Ovary (tissue), 9 donors: ENCODE data around the gene LRCH1. TPM values are rescaled to one million over a fixed set of nuclear protein-coding genes. Genes with fewer than 3 reads are reported as not detected.

Source experiments
- DNase-seq, 5 donors: peaks; one replicate each; pipeline ENCODE4 v3.0.0-alpha.2; 2019 to 2020
- H3K27ac ChIP-seq, 2 donors: fragments of 200-600 bp; one replicate each; pipeline versions ENCODE4 v1.5.1 to v1.8.0; 2019 to 2022
- H3K27me3 ChIP-seq: fragments of 200-600 bp; one replicate; pipeline ENCODE4 v1.8.0; 2022
- H3K36me3 ChIP-seq: fragments of 200-600 bp; sonication (generic); one replicate; pipeline ENCODE4 v1.5.1; 2019
- H3K4me1 ChIP-seq: one replicate; pipeline ENCODE4 v1.8.1; 2013; ENCODE audit warnings: mild to moderate bottlenecking, moderate library complexity; ENCODE audit not compliant: insufficient read depth
- H3K4me3 ChIP-seq: fragments of 200-600 bp; sonication (generic); one replicate; pipeline ENCODE4 v1.5.1; 2017
- H3K9me3 ChIP-seq, 2 donors: fragments of 200-600 bp in 1 of 2; sonication (generic) in 1 of 2; one replicate each; pipeline versions ENCODE4 v1.5.1 to v1.8.1; 2013 to 2019; ENCODE audit warnings: mild to moderate bottlenecking in 1 of 2, moderate library complexity in 1 of 2
- CTCF ChIP-seq, 3 donors: fragments of 450-650 bp in 2 of 3; fragments of 200-600 bp in 1 of 3; IDR thresholded peaks; one replicate each; pipeline versions ENCODE4 v1.5.1 to v1.8.0; 2016 to 2022; ENCODE audit warnings: antibody characterized with exemption in 3 of 3, mild to moderate bottlenecking in 1 of 3
- EP300 ChIP-seq: sonication (generic); formaldehyde crosslinking; IDR thresholded peaks from one replicate; pipeline ENCODE4 v1.6.1; 2017; ENCODE audit warnings: antibody characterized with exemption
- POLR2A ChIP-seq: fragments of 450-650 bp; IDR thresholded peaks from one replicate; pipeline ENCODE4 v1.6.1; 2017; ENCODE audit warnings: antibody characterized with exemption, mild to moderate bottlenecking, moderate library complexity
- WGBS, 3 donors: extraction: QIAGEN DNeasy Blood & Tissue Kit in 1 of 3; methylation state at CpG; one replicate each; pipeline versions ENCODE4 v1.1.5 to v1.1.7; 2013 to 2017; 5-methylcytosine and 5-hydroxymethylcytosine counted together
- intact Hi-C, 4 donors: fragments of 100-400 bp; cut with DNase I; formaldehyde crosslinking; loops; one replicate each; pipeline versions ENCODE4 v1.11.0 to v1.15.1; 2022 to 2023
- polyA plus RNA-seq, 2 donors: library from polyadenylated mRNA; stranded (reverse); fragments of 200-250 nt in 1 of 2; fragments of 350-450 nt in 1 of 2; fragmentation: Illumina TruSeq in 1 of 2; extraction: RNeasy Lipid Tissue Mini Kit (QIAGEN cat#74804) in 1 of 2; gene quantifications; one replicate each; pipeline ENCODE4 v1.2.3, GENCODE V29; 2013 to 2014
- total RNA-seq, 7 donors: library from RNA; depleted of rRNA in 2 of 7; stranded (reverse); fragments of >200 nt in 2 of 7; fragmentation: NEBNext Ultra II Directional in 3 of 7; extraction: Animal tissue kit (Norgen Biotek cat#: 25700) in 3 of 7; gene quantifications; one replicate each; pipeline versions ENCODE4 v1.1.0 to v1.2.4, GENCODE V29; 2016 to 2023
- donor health status: DM: no; HTN: no; CAD: no; lungs with moderate emphysema.
- donor health status: DM: no; HTN: no; CAD: no.
- donor health status: Bipolar disorder and iron deficiency.
- donor health status: DM: yes; HTN: yes; CAD: no.
- donor health status: DM: no; HTN: no; CAD: no.
- donor health status: DM: yes; HTN: yes; CAD: no.

Gene LRCH1
- total and polyA plus RNA-seq, 9 donors: 7.6 to 19.3 (median 15.8) TPM

DNA sequence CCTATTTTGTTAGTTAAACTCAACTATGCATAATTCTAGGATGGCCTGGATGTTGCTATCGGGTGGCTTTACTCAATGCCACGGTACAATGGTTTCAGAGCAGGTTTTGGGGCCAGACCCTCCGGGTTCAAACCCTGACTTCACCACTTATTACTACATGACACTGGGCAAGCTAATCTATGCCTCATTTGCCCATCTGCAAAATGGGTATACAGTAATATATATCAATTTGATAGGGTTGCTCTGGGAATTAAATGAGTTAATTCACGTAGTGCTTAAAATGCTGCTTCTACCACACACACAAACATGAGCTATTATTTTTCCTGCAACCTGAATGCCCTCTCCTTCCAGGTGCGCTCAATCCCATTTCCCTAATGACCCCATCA is 243.2 kb downstream of the LRCH1 start:
- Histone ChIP-seq H3K27ac (peak overlapping the region; percentile 86 to 94), H3K36me3 (no peaks in the 10 kb centered on the region), H3K9me3 (no peaks in the 10 kb centered on the region), H3K4me3 (peak overlapping the region; percentile 49), H3K27me3 (no peaks in the 10 kb centered on the region), H3K4me1 (peaks cover 5% of the 10 kb centered on the region)
- intact Hi-C loops: no loop called here
- WGBS, 3 donors: 56 to 60% (median 57%) methylated on average over 5 of the region's 5 CpGs
- no peak for DNase-seq
- no peak for TF ChIP-seq CTCF (IDR thresholded peaks at IDR 0.05)
- no peak for TF ChIP-seq POLR2A
- TF ChIP-seq EP300: no peak

- H3K36me3 ChIP-seq: no peaks in the 10 kb centered on the region
- 0% methylated on average over 75 to 77 of the region's 77 CpGs for WGBS, 3 donors
- no peaks in the 10 kb centered on the region for H3K9me3 ChIP-seq
- intact Hi-C loops: no loop called here
- peaks cover 5% of the 10 kb centered on the region for H3K4me1 ChIP-seq
- H3K27me3 ChIP-seq: no peaks in the 10 kb centered on the region
- TF ChIP-seq CTCF (IDR thresholded peaks at IDR 0.05): no peak
- peak; percentile 81 for TF ChIP-seq POLR2A
- TF ChIP-seq EP300: peak; percentile 11
- H3K4me3 ChIP-seq: peak within 1 kb of the TSS; percentile 49
- H3K27ac ChIP-seq: peak within 1 kb of the TSS; percentile 86 to 94
- peak; percentile 96 to 98 (median 96) for DNase-seq
Observed at GRCh38 chr13:46796515-46797474, 243.8 kb downstream of the LRCH1 start, which contains the start of gene ESD. Gene ESD, minus strand, starts transcription at chr13:46797161. Its CDS starts 5,748 bp downstream, at chr13:46791413.

- peak in 2 of 5 donors; percentile 23 to 25 for DNase-seq
Observed at GRCh38 chr13:46797501-46798237, 244.7 kb downstream of the LRCH1 start.

More at GRCh38 chr13:46797501-46798237, 244.7 kb downstream of the LRCH1 start:
- TF ChIP-seq CTCF (IDR thresholded peaks at IDR 0.05): no peak
- TF ChIP-seq POLR2A: no peak
- TF ChIP-seq EP300: no peak
- H3K4me3 ChIP-seq: peak overlapping the region; percentile 49
- H3K9me3 ChIP-seq: no peaks in the 10 kb centered on the region
- peaks cover 5% of the 10 kb centered on the region for H3K4me1 ChIP-seq
- no peaks in the 10 kb centered on the region for H3K27me3 ChIP-seq
- intact Hi-C loops: no loop called here
- H3K36me3 ChIP-seq: no peaks in the 10 kb centered on the region
- WGBS, 3 donors: 35 to 41% (median 39%) methylated on average over 9 of the region's 9 CpGs
- peak overlapping the region; percentile 86 to 94 for H3K27ac ChIP-seq
